ENCODE results near the gene OTOR.

The OTOR gene

GRCh38 chr20:16748308-16748900 is at the start of gene OTOR:
OTOR (plus strand) TSS chr20:16748358; CDS start chr20:16748402, 44 bp downstream.
- DNase-seq, result no peak

GRCh38 chr20:16699293-16699692 is 48.9 kb upstream of the OTOR start:
- no peak for DNase-seq

- no peak for DNase-seq
Observed at GRCh38 chr20:16701296-16701695, 46.9 kb upstream of the OTOR start.

- DNase-seq, result no peak
Observed at GRCh38 chr20:16703570-16703969, 44.6 kb upstream of the OTOR start.

GRCh38 chr20:16707674-16708073 is 40.5 kb upstream of the OTOR start:
- DNase-seq, result no peak

- no peak for DNase-seq
Observed at GRCh38 chr20:16708602-16709001, 39.6 kb upstream of the OTOR start.

- no peak for DNase-seq
Observed at GRCh38 chr20:16709017-16709416, 39.1 kb upstream of the OTOR start.

GRCh38 chr20:16710781-16711180 is 37.4 kb upstream of the OTOR start:
- DNase-seq, result no peak

- DNase-seq, result no peak
Observed at GRCh38 chr20:16711661-16712258, 36.4 kb upstream of the OTOR start.

GRCh38 chr20:16712511-16712947 is 35.6 kb upstream of the OTOR start:
- DNase-seq, result no peak

GRCh38 chr20:16713066-16713465 is 35.1 kb upstream of the OTOR start:
- no peak for DNase-seq

- DNase-seq, result no peak
Observed at GRCh38 chr20:16714242-16714641, 33.9 kb upstream of the OTOR start.

GRCh38 chr20:16714751-16715150 is 33.4 kb upstream of the OTOR start:
- DNase-seq, result no peak

- DNase-seq, result no peak
Observed at GRCh38 chr20:16719421-16719820, 28.7 kb upstream of the OTOR start.

GRCh38 chr20:16729080-16729479 is 19.1 kb upstream of the OTOR start:
- no peak for DNase-seq

- DNase-seq, result peak; percentile 82 to 91
Observed at GRCh38 chr20:16729565-16730460, 18.3 kb upstream of the OTOR start, which contains the start of gene SNRPB2. SNRPB2 (plus strand) TSS chr20:16730026; CDS start chr20:16731703, 1,677 bp downstream.

GRCh38 chr20:16732506-16733152 is 15.5 kb upstream of the OTOR start:
- DNase-seq, result no peak

- no peak for DNase-seq
Observed at GRCh38 chr20:16740365-16741072, 7.6 kb upstream of the OTOR start.

- DNase-seq, result no peak
Observed at GRCh38 chr20:16744178-16744807, 3.9 kb upstream of the OTOR start.

- DNase-seq, result no peak
Observed at GRCh38 chr20:16745204-16745603, 3.0 kb upstream of the OTOR start.

- DNase-seq, result no peak
Observed at GRCh38 chr20:16747291-16747811, 807 bp upstream of the OTOR start.

GRCh38 chr20:16749573-16749972 is 1.4 kb downstream of the OTOR start:
- DNase-seq, result no peak

Measured in stimulated activated CD4-positive, alpha-beta T cell treated with anti-CD3 and anti-CD28 coated beads, Interleukin-4, amount 100 ng/mL, for 4 hours (primary cell).